Psoas muscle (tissue), 8 donors: ENCODE measurements around the gene CYP2A6. TPM values are rescaled to one million over a fixed set of nuclear protein-coding genes. Genes with fewer than 3 reads are reported as not detected.
"Not testable (repeated sequence)": the region's sequence is repeated elsewhere in the genome, so short reads cannot be mapped to it uniquely, and the experiment has no call there.

ENCODE experiments used
- ATAC-seq, 4 donors: fragments of 200-7000 bp; cut with Tn5 transposase; one replicate each; pipeline ENCODE4 v1.9.1; 2020; ENCODE audit warnings: moderate library complexity in 3 of 4, mild to moderate bottlenecking in 2 of 4
- DNase-seq, 2 donors: peaks; one replicate each; pipeline ENCODE4 v3.0.0-alpha.2; 2020
- H3K27ac ChIP-seq: fragments of 200-600 bp; one replicate; pipeline ENCODE4 v1.8.0; 2022
- H3K27me3 ChIP-seq, 3 donors: fragments of 200-600 bp in 1 of 3; one replicate each; pipeline versions ENCODE4 v1.6.1 to v1.8.0; 2013 to 2022; ENCODE audit warnings: low read length in 2 of 3, mild to moderate bottlenecking in 2 of 3, moderate library complexity in 1 of 3; ENCODE audit not compliant: insufficient read depth in 3 of 3
- H3K36me3 ChIP-seq, 2 donors: fragments of 200-600 bp in 1 of 2; one replicate each; pipeline versions ENCODE4 v1.6.1 to v1.8.0; 2013 to 2022; ENCODE audit warnings: low read depth in 1 of 2, mild to moderate bottlenecking in 1 of 2, moderate library complexity in 1 of 2; ENCODE audit not compliant: insufficient read depth in 1 of 2
- H3K4me1 ChIP-seq: fragments of 200-600 bp; one replicate; pipeline ENCODE4 v1.8.0; 2022
- H3K4me3 ChIP-seq: fragments of 200-600 bp; one replicate; pipeline ENCODE4 v1.8.0; 2022; ENCODE audit warnings: mild to moderate bottlenecking
- H3K9me3 ChIP-seq: fragments of 200-600 bp; one replicate; pipeline ENCODE4 v1.8.0; 2022
- CTCF ChIP-seq: fragments of 200-600 bp; IDR thresholded peaks from one replicate; pipeline ENCODE4 v1.8.0; 2022; ENCODE audit warnings: antibody characterized with exemption
- WGBS, 3 donors: extraction: QIAGEN DNeasy Blood & Tissue Kit; methylation state at CpG; one replicate each; pipeline versions ENCODE4 v1.1.6 to v1.1.7; 2013; 5-methylcytosine and 5-hydroxymethylcytosine counted together
- intact Hi-C, 2 donors: fragments of 100-400 bp; cut with DNase I; formaldehyde crosslinking; loops; one replicate each; pipeline versions ENCODE4 v1.11.0 to v1.14.2; 2022
- long read RNA-seq, 2 donors: library from polyadenylated mRNA; unstranded; transcript quantifications; one replicate each; pipeline ENCODE4 v2.0.0, GENCODE V29; 2021
- polyA plus RNA-seq, 3 donors: library from polyadenylated mRNA; stranded (reverse); fragments of 200-250 nt; gene quantifications; one replicate each; pipeline ENCODE4 v1.2.3, GENCODE V29; 2013
- total RNA-seq, 4 donors: library from RNA; stranded (reverse); fragmentation: NEBNext Ultra II Directional in 2 of 4; extraction: Animal tissue kit (Norgen Biotek cat#: 25700) in 2 of 4; gene quantifications; one replicate each; pipeline versions ENCODE4 v1.2.1 to v1.2.4, GENCODE V29; 2021 to 2023
- donor health status: healthy with polysubstance abuse.
- donor health status: DM: no; HTN: no; CAD: no; lungs with moderate emphysema.
- donor health status: Bipolar disorder and iron deficiency.
- donor health status: healthy.
- donor health status: DM: yes; HTN: yes; CAD: no.
- donor health status: DM: no; HTN: no; CAD: no.
- donor health status: DM: no; HTN: no; CAD: no.
- donor health status: DM: yes; HTN: yes; CAD: no.

The CYP2A6 gene, protein sequence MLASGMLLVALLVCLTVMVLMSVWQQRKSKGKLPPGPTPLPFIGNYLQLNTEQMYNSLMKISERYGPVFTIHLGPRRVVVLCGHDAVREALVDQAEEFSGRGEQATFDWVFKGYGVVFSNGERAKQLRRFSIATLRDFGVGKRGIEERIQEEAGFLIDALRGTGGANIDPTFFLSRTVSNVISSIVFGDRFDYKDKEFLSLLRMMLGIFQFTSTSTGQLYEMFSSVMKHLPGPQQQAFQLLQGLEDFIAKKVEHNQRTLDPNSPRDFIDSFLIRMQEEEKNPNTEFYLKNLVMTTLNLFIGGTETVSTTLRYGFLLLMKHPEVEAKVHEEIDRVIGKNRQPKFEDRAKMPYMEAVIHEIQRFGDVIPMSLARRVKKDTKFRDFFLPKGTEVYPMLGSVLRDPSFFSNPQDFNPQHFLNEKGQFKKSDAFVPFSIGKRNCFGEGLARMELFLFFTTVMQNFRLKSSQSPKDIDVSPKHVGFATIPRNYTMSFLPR
- under 1 TPM in 1 of 4 donors, not detected in 3; 0.32 TPM for total RNA-seq
- polyA plus RNA-seq, result not detected
- long read RNA-seq, donor 1, result 0 reads
- long read RNA-seq, donor 2, result 0 reads

- intact Hi-C loops, ATAC-seq: not testable (repeated sequence)
- 82 to 92% (median 82%) methylated on average over 3 of the region's 3 CpGs for WGBS, 3 donors
Measured at GRCh38 chr19:40850277-40850676, at the start of gene CYP2A6. TSS of gene CYP2A6 (minus strand) at chr19:40850447. CDS start at chr19:40850426, 21 bp downstream.

GRCh38 chr19:40899964-40900363, 49.7 kb upstream of the CYP2A6 start:
- intact Hi-C loops, H3K9me3 ChIP-seq, ATAC-seq, H3K36me3 ChIP-seq, H3K27ac ChIP-seq, H3K4me3 ChIP-seq, DNase-seq, H3K27me3 ChIP-seq, H3K4me1 ChIP-seq: not testable (repeated sequence)
- 65 to 75% (median 73%) methylated on average over 12 of the region's 12 CpGs for WGBS, 3 donors

More at GRCh38 chr19:40850277-40850676, at the start of gene CYP2A6:
- DNase-seq, H3K9me3 ChIP-seq, H3K27ac ChIP-seq, H3K4me1 ChIP-seq, H3K36me3 ChIP-seq, H3K4me3 ChIP-seq: not testable (repeated sequence)
- peaks cover 3 to 23% (median 4%) of the 10 kb centered on the region in 3 donors for H3K27me3 ChIP-seq

DNA sequence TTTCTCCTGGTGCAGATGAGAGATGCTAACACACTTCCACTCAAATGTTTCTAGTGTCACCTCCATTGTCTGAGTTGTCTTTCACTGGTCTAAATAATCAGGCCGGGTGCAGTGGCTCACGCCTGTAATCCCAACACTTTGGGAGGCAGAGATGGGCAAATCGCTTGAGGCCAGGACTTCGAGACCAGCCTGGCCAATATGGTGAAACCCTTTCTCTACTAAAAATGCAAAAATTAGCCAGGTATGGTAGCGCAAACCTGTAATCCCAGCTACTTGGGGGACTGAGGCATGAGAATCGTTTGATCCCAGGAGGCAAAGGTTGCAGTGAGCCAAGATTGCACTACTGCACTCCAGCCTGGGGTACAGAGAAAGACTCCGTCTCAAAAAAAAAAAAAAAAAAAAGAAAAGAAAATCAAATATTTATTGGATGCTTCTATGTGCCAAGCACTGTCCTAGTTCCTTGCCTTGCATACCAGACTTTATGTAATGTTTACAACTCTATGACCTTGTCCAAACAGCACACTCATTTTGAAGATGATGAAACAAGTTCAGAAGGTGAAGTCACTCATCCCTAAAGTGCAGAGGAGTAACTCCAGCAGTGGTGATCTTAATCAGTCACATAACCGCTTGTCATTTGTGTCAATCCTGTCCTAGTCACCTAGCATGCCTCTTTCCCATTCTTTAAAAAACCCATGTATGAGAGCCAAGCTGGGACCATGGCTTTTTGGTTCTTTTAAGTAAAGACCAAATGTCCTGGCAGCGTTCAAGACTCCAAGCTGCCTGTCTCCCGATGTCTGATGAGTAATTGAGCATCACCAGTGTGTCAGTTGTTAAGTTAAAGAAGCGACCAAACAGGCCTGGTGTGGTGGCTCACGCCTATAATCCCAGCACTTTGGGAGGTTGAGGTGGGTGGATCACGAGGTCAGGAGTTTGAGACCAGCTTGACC, 46.9 kb upstream of the CYP2A6 start:
- WGBS, 3 donors, result 80 to 82% (median 82%) methylated on average over 12 to 13 of the region's 13 CpGs
- H3K27me3 ChIP-seq, DNase-seq, H3K4me1 ChIP-seq, ATAC-seq, H3K9me3 ChIP-seq, H3K36me3 ChIP-seq, intact Hi-C loops, H3K4me3 ChIP-seq, H3K27ac ChIP-seq: not testable (repeated sequence)

- DNase-seq, result no peak
- H3K4me3 ChIP-seq, result no peak overlapping the region
- intact Hi-C loops, result no loop called here
- TF ChIP-seq CTCF, result no peak
- H3K27me3 ChIP-seq, result peaks cover 0 to 3% (median 0%) of the 10 kb centered on the region in 3 donors
- H3K36me3 ChIP-seq, result no peaks in the 10 kb centered on the region
- H3K9me3 ChIP-seq, result no peaks in the 10 kb centered on the region
- WGBS, 3 donors, result 89 to 92% (median 92%) methylated on average over 5 of the region's 5 CpGs
- H3K27ac ChIP-seq, result no peak overlapping the region
- no peak for ATAC-seq
- no peaks in the 10 kb centered on the region for H3K4me1 ChIP-seq
Measured at GRCh38 chr19:40896418-40896796, 46.2 kb upstream of the CYP2A6 start.

DNA sequence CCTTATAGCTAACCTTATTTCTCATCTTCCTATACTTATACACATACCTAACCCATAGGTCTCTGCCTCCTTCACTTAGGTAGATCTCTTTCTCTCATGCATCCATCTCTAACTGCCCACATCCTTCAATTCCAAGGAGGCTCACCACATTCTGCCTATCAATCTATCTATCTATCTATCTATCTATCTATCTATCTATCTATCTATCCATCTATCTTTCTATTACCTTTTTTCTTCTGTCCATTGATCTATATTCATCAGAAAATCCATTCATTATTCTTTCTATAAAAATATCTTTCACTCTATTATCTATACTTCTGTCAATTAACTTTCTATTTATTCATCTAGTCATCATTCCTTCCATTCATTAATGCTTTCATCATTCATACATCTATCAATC, 42.9 kb upstream of the CYP2A6 start:
- intact Hi-C loops, result no loop called here
- Histone ChIP-seq H3K9me3 (no peaks in the 10 kb centered on the region), H3K27ac (no peak overlapping the region), H3K27me3 (peaks cover 0 to 3% (median 3%) of the 10 kb centered on the region in 3 donors), H3K4me1 (no peaks in the 10 kb centered on the region), H3K36me3 (no peaks in the 10 kb centered on the region), H3K4me3 (no peak overlapping the region)
- ATAC-seq, result no peak
- TF ChIP-seq CTCF, result no peak
- no peak for DNase-seq
